GM13977 (cell line): ENCODE data around the gene NUDT3.

Experiments used
- DNase-seq: peaks from one replicate; pipeline ENCODE4 v3.0.0; 2012; ENCODE audit warnings: low spot score
- in situ Hi-C: fragments of 300-500 bp; cut with MboI; formaldehyde crosslinking; loops from one replicate; pipeline ENCODE4 v1.12.0; 2022; ENCODE audit warnings: low sequenced_read_pairs, low pct_unique_long_range_greater_than_20kb, mixed read lengths, inconsistent platforms; ENCODE audit not compliant: unreplicated experiment
- TF ChIP-seq, protein P1 (sequence below): IDR thresholded peaks from 2 replicates; pipeline ENCODE4 v1.5.1; 2012; ENCODE audit warnings: mild to moderate bottlenecking, control low read depth; ENCODE audit not compliant: insufficient read depth; ENCODE audit errors: extremely low read depth, missing control alignments

The NUDT3 gene

DNA sequence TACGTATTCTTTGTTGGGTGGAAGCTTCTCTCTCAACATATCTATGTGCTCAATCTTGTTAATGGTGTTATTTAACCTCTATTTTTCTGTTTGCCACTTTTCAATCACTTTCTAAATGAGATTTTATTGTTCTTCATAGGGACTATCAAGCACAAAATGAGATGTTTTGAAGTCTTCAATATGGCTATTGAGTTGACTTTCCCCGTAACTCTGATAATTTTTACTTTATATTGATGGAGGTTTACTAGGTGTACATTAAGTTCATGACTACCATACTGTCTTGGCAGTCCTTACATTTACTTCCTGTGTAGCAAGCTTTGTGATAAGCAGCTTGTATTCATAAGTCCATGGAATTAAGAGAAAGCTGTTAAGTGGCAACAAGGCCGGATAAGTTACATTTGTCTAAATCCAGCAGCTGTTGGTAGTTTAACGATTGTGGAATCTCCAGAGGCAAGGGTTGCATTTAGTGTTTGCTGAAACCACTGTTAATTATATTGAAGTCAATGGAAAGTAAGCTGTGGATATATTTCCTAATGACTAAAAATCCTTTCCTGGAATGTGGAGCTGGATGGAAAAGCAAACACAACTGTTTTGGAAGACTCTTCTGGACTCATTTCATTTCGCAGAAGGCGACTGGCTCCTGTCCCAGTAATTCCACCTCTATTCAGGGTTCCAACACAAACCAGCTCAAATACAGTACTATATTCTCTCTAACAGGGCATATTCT, 86.3 kb downstream of the NUDT3 start:
- in situ Hi-C loops = no loop called here
- no peak for DNase-seq
- TF ChIP-seq, protein P1, sequence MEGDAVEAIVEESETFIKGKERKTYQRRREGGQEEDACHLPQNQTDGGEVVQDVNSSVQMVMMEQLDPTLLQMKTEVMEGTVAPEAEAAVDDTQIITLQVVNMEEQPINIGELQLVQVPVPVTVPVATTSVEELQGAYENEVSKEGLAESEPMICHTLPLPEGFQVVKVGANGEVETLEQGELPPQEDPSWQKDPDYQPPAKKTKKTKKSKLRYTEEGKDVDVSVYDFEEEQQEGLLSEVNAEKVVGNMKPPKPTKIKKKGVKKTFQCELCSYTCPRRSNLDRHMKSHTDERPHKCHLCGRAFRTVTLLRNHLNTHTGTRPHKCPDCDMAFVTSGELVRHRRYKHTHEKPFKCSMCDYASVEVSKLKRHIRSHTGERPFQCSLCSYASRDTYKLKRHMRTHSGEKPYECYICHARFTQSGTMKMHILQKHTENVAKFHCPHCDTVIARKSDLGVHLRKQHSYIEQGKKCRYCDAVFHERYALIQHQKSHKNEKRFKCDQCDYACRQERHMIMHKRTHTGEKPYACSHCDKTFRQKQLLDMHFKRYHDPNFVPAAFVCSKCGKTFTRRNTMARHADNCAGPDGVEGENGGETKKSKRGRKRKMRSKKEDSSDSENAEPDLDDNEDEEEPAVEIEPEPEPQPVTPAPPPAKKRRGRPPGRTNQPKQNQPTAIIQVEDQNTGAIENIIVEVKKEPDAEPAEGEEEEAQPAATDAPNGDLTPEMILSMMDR = no peak

DNA sequence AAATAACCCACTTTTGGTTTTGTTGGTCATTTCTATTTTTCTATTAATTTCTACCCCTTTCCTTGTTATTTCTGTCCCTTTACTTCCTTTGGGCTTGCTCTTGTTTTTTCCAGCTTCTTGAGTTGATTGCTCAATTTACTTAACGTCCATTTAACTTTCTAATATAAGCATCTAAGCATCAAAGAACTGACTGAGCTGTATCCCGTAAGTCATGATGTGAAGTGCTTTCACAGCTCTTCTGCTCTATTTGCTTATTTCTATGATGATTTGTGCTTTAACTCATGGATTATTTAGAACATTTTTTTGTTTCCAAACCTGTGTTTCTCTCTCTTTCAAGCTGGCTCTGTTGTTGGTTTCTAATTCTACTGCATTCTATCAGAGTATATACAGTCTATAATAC, 87.0 kb downstream of the NUDT3 start:
- TF ChIP-seq, protein P1 = no peak
- in situ Hi-C loops = no loop called here
- DNase-seq = no peak

DNA sequence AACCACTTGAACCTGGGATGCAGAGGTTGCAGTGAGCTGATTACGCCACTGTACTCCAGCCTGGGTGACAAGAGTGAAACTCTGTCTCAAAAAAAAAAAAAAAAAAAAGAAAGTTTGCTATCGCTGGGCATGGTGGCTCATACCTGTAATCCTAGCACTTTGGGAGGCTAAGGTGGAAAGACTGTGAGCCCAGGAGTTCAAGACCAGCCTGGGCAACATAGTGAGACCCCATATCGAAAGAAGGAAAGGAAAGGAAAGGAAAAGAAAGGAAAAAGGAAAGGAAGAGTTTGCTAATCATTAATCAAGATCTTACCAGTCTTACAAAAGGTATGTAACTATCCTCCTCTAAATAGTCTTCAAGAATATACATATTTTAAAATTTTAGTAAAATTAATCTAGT, 88.3 kb downstream of the NUDT3 start:
- no peak for DNase-seq
- in situ Hi-C loops = no loop called here
- TF ChIP-seq, protein P1 = no peak

DNA sequence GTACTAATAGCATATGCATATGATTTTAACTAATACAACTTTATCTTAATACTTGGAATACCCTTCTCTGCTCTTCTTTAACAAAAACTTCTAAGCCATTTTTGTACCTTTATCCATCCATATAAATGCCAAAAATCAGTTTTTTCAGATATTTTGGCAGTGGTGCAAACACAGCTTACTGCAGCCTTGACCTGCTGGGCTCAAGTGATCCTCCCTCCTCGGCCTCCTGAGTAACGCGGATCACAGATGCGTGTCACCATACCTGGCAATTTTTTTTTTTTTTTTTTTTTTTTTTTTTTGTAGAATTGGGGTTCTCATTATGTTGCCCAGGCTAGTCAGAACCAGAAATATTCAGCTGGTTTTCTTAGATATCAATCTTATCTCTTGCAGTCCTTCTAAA, 89.5 kb downstream of the NUDT3 start:
- DNase-seq = no peak
- in situ Hi-C loops = no loop called here
- TF ChIP-seq, protein P1 = no peak

DNA sequence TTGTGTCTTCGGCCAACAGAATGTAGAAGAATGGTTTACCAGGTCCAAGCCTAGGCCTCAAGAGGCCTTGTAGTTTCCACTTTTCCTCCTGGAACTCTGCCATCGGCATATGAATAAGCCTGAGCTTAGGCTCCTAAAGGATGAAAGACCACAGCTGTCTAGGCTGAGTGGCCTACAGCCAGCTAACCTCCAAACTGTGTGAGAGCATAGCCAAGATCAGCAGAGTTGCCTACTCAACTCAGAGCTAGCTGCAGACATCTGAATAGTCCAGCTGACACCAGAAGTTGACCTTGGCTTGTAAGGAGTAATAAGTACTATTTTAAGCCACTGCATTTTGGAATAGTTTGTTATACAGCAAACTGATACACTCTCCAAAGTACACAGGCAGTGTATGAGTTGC, 91.1 kb downstream of the NUDT3 start:
- DNase-seq = no peak
- TF ChIP-seq, protein P1 = no peak
- in situ Hi-C loops = no loop called here

DNA sequence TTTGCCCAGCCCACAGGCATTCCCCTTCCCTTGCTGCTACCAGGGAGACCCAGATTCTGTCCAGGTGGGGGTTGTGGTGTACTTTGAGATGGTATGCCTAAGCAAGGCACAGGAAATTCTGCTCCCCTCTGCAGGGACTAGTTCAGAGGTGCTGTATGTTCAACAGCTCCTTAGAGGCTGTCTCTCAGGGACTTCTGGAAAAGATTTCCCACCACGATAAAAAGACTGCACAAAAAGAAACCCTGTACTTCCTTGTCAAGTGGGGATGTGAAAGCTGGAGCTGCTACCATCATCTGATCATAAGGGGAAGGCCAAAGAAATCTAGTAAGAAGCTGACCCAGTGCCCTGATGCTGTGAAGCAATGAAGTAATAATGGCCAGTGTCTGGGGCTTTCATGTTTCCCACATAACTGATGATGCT, 92.1 kb downstream of the NUDT3 start:
- in situ Hi-C loops = no loop called here
- no peak for DNase-seq
- TF ChIP-seq, protein P1 = no peak
